ENCODE results near the gene KAZN.

KAZN gene

DNA sequence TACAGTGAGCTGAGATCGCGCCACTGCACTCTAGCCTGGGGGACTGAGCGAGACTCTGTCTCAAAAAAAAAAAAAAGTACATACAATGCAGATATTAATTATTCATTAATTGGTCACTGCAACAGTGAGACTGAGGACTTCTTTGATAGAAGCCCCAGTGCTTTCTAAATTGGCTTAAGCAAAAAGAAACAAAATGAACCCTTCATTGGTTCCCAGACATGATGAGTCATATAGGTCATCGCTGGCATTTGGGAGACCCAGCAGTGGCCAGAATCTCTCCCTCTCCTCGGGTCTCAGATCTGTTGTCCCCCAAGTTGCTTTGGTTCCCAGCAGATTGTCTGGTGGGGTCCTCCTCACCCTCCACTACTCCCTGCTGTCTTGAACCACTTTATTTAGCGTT, 144.9 kb downstream of the KAZN start:
- DNase-seq (ENCODE audit: low spot score): no peak

DNA sequence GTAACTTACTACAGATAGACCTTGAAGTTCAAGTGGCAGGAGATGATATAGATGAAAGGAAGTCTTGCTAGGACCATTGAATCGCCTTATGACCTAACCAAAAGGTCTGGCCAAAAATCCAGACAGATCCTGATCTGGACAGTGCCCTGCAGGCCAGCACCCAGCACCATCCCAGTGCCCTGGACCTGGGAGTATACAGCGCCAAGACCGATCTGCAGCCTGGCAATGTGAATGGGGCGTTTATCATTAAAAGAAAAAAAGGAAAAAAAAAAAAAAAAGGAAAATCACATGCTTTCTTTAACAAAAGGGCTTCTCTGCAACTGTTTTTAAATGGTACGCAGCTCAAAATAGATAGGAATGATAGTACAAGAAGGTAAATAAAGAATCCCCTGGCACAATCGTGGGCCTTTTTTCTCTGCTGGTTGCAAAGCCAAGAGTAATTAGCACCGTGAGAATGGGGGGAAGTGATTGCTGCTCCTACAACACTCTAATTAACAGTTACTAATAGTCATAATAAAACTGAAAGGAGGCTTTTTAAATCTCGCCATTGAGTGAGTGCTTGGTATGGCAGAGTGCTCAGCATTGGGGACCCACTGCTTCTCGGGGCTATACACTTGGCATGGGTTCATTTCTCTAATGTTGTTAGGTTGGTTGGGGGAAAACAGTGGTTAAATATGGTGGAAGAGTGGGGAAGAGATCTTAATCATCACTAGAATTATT, 146.7 kb downstream of the KAZN start:
- no peak for DNase-seq (ENCODE audit: low spot score)

DNA sequence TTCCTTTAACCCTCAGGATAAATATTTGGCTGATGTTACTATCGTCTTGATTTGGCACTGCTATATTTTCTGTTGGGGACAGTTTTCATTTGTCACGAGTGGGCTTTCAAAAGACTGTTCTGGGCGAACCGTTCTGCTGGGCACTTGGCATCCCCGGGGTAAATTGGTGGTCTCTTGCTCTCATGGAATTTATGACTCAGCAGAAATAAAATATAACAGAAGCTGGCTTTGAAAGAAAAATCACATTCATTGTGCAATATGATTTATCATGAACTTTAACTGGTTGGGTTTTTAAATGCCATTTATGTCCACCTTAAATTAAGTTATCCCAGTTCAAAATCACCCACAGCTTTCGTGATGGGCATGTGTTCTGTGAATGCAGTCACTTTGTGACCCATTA, 147.3 kb downstream of the KAZN start:
- no peak for DNase-seq (ENCODE audit: low spot score)

DNA sequence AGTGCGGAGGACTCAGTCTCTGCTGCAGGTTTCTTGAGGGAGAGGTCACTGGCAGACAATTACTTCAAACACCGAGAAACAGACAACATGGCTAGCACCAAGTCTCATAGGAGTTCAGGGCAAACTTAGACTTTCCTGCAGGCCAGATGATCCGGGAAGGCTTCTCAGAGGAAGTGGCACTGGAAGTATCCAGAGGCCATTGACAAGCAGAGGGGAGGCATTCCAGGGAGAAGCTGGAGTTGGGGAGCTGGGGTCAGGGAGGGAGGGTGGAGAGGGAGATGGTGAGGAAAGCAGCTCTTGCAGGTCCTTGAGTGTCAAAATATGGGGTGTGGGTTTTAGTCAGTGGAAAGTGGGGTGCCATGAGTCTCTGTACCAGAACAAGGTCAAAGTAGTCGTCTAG, 147.9 kb downstream of the KAZN start:
- no peak for DNase-seq (ENCODE audit: low spot score)

DNA sequence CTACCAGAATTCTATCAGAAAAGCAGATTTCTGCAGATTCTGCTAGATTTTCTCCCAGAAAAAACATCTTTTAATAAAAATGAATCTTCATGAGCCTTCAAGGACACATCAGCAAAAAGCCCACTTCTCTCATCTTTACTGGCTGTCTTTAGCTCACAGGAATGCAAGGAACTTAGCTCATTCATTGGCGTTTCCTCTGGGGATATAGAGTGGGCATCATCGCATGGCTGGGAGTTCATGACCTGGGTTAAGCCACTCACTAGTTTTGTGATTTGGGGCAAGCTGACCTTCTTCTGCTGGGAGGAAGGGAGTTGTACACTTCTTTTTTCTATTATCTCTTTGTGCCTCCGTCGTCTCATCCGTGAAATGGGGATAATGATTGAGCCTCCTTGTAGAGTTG, 149.7 kb downstream of the KAZN start:
- DNase-seq (ENCODE audit: low spot score): no peak

DNA sequence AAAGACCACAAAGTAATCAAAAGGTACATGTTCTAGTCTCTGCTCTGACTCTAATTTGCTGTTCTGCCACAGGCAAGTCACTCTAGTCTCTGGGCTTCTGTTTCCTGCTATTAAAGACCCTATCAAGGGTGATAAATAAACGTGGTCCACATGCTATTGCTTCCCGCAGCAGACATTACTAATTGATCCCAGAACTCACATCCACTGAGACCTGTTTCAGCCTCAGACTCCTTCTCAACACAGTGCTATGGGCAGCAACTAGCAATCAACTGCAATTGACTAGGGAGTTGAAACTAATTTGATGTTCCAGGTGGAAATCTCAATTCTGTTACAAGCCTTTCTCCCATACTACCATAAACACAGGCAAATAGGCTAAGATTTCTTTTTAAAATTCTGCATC, 150.5 kb downstream of the KAZN start:
- DNase-seq (ENCODE audit: low spot score): no peak

DNA sequence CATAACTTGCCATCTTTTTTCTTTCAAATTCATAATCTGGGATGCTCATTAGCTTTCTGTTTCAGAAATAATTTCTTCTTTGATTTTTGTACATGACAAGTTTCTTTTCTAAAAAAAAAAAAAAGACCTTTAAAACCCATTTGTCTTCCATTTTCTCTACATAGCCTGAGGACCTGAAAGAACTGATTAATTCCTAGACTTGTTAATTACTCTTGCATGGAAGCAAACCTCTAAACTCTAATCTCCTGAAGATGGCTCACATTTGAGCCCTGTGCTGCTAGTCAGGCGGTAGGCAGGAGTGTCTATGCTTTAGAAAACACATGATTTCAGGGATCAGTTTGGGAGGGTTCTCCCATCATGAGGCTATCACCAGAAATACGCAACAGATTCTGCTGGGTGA, 152.0 kb downstream of the KAZN start:
- no peak for DNase-seq (ENCODE audit: low spot score)

DNA sequence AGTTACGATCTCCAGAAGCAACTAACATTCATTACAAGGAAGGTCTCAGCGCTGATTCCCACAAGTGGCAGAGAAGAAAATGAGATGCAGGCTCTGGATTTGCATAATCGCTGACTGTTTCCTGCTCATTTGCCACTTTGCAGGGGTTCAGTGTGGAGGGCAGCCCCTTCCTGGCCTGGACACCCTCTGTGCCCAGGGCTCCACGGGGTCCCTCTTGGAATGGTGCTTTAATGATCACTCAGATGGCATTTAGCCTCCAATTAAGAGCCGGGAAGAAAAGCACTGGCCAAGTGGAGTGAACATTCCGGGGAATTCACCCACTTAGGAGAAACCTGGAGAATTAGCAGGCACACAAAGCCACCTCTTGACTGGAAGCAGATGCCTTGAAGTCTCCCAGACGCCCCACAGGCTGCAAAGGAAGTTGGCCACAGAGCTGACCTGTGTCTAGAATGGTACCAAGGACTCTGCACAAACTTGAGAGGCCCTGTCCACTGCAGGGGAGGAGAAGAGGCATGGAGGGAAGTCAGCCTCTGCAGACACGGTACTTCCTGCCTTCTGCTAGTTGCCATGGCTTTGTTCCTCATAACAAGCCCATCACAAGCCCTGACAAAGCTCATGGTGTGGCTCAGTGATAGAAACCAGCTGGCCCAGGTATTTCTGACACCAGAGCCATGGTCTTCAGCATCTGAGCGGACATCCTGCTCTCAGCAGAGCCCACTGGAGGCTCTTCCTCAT, 157.2 kb downstream of the KAZN start:
- DNase-seq (ENCODE audit: low spot score): no peak

DNA sequence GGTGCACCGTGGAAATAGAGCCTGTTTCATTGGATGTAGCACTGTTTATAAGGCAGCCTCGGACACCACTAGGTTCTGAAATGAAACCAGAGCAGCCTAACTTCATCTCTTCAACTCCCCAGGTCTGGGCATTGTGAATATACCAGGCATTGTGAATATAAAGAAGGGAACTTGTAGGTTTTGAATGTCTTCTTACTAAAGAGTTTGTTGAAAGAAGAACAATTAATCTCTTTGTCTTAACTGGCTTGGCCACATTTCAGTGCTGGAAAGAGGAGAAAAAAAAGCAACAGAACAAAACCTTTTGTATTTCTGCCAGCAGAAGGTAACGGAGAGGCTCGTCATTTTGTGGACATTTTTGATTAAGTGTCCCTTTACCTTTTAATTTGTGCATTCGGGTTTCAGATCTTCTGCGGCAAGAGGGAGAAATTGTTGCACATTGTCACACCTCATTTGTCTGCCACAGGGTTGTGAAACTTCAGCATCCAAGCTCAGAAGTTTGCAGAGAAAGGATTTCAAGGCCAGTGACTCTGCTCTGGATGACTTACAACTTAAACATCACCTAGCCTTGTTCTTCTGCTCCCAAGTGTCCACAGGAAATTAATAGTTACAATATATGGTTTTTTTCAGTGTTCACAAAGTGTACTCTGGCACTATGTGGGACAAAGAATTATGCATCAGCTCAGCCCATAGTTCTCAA, 158.3 kb downstream of the KAZN start:
- DNase-seq (ENCODE audit: low spot score): no peak

DNA sequence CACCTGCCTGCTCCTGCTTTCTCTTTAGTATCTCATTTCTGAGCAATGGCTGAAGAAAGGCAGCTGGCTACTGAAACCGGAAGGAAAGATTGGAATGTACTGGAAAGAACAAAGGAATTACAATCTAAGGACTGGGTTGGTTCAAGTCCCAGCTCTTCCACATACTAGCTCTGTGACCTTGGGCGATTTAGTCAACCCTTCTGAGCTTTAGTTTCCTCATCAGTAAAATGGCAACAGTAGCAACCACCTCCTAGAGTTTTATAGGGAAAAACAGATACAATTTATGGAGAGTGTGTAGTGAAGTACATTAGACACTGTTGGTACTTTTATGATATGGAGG, 158.8 kb downstream of the KAZN start:
- DNase-seq (ENCODE audit: low spot score): no peak

DNA sequence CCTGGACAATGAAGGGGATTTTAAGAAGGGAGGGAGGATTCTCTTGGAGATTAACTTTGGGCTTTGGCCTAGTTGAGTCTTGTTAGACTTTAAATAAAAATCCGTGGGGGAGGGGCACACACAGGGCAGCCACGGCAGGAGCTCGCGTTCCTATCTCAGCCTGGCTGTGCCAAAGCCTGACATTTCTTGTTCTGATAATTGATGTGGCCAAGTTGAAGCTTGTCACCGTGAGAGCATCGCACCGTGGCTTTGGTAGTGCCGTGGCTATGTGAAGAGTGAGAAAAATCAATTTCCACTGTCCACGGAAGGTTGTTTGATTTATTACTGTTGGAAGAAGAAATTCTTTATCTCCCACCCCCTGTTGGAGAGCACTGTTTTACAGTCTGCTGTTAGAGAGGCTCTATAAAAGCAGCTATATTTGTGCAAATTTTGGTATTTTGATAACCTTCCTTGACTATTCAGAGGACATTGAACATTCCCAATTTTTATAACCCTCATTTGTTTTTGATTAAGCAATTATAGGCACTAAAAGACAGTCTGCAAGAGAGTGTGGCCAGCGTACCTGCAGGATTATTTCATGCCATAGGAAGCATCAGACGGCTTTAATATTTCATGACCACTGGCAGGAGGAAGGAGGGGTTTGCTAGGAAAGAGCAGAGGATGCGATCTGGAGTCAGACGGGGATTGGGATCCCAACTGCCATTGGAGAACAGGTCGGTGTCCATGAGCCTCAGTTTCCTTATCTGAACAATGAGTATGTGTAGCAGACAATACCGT, 160.7 kb downstream of the KAZN start:
- DNase-seq (ENCODE audit: low spot score): no peak

DNA sequence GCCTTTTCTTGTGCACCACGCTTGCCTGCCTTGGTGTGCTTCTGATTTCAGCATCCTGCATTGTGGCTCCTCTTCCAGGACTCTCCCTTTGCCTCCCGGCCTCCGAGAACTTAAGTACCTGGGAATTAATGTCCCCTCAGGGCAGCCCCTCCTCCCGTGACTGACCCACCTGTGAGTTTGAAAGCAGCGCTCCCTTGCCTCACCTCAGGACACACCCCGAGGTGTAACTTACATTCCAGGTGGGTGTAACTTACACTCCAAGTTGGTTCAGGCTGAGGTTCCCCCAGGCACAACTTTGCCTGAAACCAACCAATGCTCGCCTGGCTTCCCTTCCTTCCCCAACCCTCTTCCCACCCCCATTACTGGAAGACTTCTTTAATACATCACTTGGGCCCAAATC, 161.4 kb downstream of the KAZN start:
- DNase-seq (ENCODE audit: low spot score): no peak

DNA sequence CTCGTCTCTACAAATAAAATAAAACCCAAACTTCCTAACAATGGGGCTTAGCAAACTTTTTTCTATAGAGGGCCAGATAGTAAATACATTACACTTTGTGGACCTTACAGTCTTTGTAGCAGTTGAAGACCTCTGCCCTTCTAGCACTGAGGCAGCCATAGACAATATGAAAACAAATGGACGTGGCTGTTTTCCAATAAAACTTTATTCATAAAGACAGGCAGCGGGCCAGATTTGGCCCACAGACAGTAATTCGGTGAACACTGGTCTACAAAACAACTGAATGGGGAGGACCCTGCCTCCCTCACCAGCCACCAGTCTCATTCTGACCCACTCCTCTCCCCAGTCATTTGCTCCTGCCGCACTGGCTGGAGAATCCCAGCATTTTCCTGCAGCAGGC, 162.3 kb downstream of the KAZN start:
- DNase-seq (ENCODE audit: low spot score): no peak

DNA sequence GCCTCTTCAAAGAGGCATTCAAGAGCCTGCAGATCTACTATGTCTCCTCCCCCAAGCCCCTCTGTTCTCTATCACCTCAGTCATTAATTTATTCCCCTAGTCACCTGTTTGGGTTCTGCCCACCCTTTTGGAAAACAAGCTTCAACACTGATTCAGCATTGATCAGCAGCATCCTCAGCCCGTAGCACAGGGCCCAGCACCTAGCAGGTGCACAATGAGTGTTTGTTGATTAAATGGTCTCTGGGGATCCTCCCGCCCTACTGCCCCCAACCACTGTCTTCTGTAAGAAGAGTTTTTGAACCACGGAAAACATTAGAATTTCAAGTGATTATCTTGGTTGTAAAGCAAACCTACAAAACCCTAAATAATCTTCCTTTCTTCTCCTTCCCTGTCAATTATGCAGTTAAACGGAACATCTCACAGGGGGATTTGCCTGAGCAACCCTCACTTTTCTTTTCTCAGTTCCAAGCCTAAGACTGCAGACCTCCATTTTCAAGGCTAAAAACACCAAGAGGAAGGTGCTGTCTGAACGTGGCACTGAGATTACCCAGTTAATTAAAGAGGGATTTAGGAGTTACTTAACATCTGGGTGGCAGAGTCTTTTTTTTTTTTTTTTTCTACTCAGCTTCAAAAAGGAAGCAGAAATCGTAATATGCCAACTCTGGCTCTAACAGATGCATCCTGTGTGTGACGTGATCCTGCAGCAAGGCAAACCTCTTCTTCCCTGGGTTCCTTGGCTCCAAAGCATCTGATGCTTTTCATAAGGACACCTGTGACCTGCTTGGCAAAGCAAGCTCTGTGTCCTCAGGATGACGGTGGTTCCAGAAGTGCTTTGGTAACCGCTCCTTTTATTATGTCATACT, 163.0 kb downstream of the KAZN start:
- no peak for DNase-seq (ENCODE audit: low spot score)

DNA sequence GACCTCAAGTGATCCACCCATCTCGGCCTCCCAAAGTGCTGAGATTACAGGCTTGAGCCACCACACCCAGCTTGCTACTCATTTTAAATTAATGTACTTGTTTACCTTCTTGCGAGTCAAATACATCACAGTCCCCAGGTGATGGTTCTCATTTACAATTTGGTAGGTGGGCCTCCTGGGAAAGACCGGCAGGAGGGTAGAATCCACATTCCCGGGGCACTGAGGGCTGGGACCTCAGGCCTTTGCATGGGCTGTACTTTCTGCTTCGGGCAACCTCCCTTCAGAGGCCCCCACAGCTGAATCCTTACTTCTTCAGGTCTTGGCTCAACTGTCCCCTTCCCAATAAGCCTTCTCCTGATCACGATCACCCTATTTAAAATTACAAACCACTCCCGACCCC, 165.5 kb downstream of the KAZN start:
- DNase-seq (ENCODE audit: low spot score): no peak

DNA sequence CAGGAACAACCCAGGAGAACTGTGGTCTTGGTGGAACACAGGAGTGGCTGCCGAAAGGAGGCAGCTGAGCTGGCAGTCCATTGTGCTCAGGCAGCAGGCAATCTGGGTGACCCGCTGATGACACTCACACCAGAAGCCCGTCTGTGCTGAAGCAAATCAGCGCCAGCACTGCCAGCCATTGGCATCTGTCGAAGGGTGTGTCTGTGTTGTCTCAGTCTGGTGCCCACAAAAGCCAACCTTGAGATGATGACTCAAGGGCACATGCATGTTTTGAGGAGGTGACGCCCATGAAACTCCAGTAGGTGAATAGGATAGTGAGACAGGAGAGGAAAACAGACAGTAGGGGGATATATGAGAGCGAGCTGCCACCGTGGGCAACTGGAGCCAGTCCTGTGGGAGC, 167.3 kb downstream of the KAZN start:
- DNase-seq (ENCODE audit: low spot score): no peak

DNA sequence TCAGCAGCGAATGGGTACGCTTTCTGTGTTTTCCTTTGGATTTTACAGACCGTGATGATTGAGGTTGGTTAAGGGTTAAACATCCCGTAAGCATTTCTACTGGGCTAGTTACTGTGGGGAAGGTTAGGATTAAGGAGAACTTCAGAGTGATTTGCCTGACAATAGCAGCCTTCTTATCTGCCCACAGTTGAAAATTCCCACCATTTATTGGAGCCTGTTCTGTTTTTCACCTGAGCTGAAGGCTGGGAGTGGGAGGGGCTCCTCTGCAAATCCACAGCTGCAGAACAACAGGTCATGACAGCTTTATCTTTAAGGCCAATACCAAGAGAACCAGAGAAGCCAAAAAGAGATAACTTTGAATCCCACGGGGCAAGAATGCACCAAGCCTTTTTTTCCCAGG, 168.6 kb downstream of the KAZN start:
- no peak for DNase-seq (ENCODE audit: low spot score)

DNA sequence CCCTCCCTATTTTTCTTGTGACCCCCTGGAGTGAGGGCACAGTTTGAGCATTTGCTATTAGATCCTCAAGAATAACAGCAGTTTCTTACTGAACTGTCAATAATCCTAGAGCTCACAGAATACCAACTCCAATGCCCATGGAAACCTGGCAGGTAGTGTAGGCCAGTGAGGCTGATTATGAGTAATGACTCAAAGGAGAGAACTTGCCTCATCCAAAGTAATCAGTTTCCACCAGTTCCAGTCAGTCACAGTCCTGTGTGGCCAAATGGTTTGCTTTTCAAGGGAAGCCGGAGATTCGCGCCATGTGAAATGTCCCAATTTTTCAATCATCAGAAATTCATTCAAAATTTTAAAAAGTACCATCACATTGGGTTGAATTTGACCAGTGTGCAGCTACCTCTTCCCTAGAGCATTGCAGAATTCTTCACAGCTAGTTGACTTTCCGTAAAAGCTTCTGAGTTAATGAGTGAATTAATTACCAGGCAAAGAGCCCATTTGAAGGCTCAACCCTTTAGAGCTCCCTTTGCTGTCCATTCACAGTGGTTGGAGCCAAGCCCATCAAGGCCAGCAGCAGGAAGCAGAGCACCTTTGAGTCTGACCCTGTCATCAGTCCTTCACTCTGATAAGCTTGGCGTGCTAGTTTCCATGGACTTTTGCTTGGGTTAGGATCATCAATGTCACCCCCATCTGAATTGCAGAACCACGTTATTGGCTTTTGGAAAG, 170.3 kb downstream of the KAZN start:
- no peak for DNase-seq (ENCODE audit: low spot score)

DNA sequence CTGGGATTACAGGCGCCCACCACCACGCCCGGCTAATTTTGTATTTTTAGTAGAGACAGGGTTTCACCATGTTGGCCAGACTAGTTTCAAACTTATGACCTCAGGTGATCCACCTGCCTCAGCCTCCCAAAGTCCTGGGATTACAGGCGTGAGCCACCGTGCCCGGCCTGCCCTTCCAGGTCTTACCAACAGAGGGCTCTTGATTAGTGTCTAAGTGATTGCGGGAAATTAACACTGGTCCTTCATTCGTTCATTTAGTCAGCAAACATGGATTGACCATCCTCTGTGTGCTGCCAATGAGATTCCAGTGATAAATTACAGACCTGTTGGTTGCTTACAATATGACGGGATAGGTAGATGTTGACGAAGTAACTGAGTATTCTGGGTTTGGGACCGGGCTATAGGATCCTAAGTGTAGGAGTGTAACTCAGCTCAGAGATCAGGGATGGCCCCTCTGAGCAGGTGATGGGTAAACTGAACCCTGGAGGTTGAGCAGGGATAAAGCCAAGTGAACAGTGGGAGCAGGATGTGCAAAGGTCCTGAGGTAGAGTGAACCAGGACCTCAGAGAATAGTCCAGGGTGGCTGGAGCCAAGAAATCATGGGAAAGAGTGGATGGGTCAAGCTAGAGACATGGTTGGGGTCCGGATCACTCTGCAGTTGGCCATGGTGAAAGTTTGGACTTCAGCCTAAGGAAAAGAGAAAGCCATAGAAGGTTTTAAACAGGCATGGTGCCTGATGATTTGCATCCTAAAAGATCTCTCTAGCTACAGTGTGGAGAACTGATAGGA, 171.2 kb downstream of the KAZN start:
- DNase-seq (ENCODE audit: low spot score): no peak

DNA sequence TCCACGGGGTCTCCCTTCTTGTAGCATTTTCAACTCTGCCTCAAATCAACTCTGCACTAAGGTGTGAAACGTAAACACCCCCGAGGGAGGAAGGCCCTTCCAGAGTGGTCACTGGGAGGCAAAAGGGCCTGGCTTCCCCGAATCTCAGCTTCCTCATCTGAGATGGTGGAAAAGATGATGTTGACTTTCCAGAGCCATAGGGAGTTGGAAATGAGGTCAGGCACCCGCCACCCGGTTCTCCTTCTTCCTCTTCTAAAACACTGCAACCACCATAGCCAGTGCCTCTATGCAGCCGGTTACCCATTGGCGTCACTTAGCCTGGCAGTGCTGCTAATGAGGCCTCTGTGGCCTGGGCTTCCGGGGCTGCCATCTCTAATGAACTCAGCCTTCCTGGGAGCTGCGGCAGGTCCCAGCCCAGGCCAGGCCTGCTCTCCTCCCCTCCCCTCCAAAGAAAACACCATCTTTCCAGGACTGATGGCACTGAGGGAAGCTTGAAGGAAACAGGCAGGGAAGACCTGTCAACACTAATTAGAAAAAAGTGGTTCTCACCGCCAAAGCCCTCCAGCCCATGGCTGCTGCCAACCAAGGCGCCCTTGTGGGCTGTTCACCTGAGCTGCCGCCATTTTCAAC, 175.0 kb downstream of the KAZN start:
- no peak for DNase-seq (ENCODE audit: low spot score)

Measured in AG08395 (cell line).